ENCODE data around the gene COL6A3. TPM values are rescaled to one million over a fixed set of nuclear protein-coding genes. Genes with fewer than 3 reads are reported as not detected.

COL6A3 gene
- total RNA-seq, 1 experiment from 2014 or later = 1.2 TPM

- no peaks in the 10 kb centered on the region for H4K20me1 ChIP-seq (ENCODE audit: insufficient read depth)
- H3K9me2 ChIP-seq (ENCODE audit: insufficient read depth) = no peaks in the 10 kb centered on the region
- peaks cover 14% of the 10 kb centered on the region; the same call in 1 of the 2 replicates for H3K27me3 ChIP-seq (ENCODE audit: insufficient read depth, low read length)
- no peak overlapping the region for H3K4me2 ChIP-seq (ENCODE audit: low read length)
- CTCF ChIA-PET = no interaction called here
- H3K79me2 ChIP-seq (ENCODE audit: insufficient read depth, low read length) = no peaks in the 10 kb centered on the region
- no TSS peak for BruUV-seq (replicated peaks)
- TF ChIP-seq CBX3 (IDR thresholded peaks at IDR 0.05; ENCODE audit: low read depth) = no peak
- TF ChIP-seq ELF1 (IDR thresholded peaks at IDR 0.05; ENCODE audit: borderline replicate concordance, low read depth) = no peak
- TF ChIP-seq FOSL1 (IDR thresholded peaks at IDR 0.05; ENCODE audit: low read depth) = no peak
- no peak for TF ChIP-seq MAX (IDR thresholded peaks at IDR 0.05)
- no peak for TF ChIP-seq ATF3 (IDR thresholded peaks at IDR 0.05)
- H2AFZ ChIP-seq (ENCODE audit: low read depth, low read length, poor library complexity, severe bottlenecking) = no peak overlapping the region
- H3K36me3 ChIP-seq (ENCODE audit: control insufficient read depth in 1 of 2, insufficient read depth in 2 of 2, low read length in 2 of 2) = no peaks in the 10 kb centered on the region
- POLR2A ChIA-PET = no interaction called here
- no peak for ATAC-seq
- no peak overlapping the region for H3K9ac ChIP-seq (ENCODE audit: low read length)
- H3K4me1 ChIP-seq (ENCODE audit: control insufficient read depth in 1 of 2, insufficient read depth in 2 of 2, low read length in 2 of 2) = no peaks in the 10 kb centered on the region
- no peak overlapping the region for H3K4me3 ChIP-seq (replicated peaks in 1 of 2; ENCODE audit: low read depth in 1 of 2, low read length in 2 of 2)
- RAD21 ChIA-PET (ENCODE audit: low non-redundant PET in 1 of 2, low total read pairs in 2 of 2, uncharacterized antibody in 2 of 2, unreplicated experiment in 2 of 2) = no interaction called here
- intact Hi-C loops (cut with micrococcal nuclease) = no loop called here
- no peaks in the 10 kb centered on the region for H3K9me3 ChIP-seq (ENCODE audit: control insufficient read depth in 1 of 2, insufficient read depth in 1 of 2, low read depth in 1 of 2, low read length in 2 of 2)
- DNase-seq (ENCODE audit: low read depth, low spot score) = no peak
- H3K27ac ChIP-seq (ENCODE audit: low read depth, low read length) = no peak overlapping the region
Observed at GRCh38 chr2:237330541-237330940, 83.4 kb downstream of the COL6A3 start.

GRCh38 chr2:237327175-237327950, 86.6 kb downstream of the COL6A3 start:
- CTCF ChIA-PET = no interaction called here
- ATAC-seq (no peak), DNase-seq (ENCODE audit: low read depth, low spot score) (no peak)
- H3K36me3 ChIP-seq (ENCODE audit: control insufficient read depth in 1 of 2, insufficient read depth in 2 of 2, low read length in 2 of 2) = no peaks in the 10 kb centered on the region
- H3K4me2 ChIP-seq (ENCODE audit: low read length) = no peak overlapping the region
- peaks cover 14% of the 10 kb centered on the region; the same call in 1 of the 2 replicates for H3K27me3 ChIP-seq (ENCODE audit: insufficient read depth, low read length)
- H2AFZ ChIP-seq (ENCODE audit: low read depth, low read length, poor library complexity, severe bottlenecking) = no peak overlapping the region
- H3K27ac ChIP-seq (ENCODE audit: low read depth, low read length) = no peak overlapping the region
- POLR2A ChIA-PET = interaction anchor here (0.5 kb wide), 1 partner anchor 246 kb away, joined by 3 read pairs; no protein-coding TSS in a partner anchor
- BruUV-seq (replicated peaks) = no TSS peak
- intact Hi-C loops (cut with micrococcal nuclease) = no loop called here
- RAD21 ChIA-PET (ENCODE audit: low non-redundant PET in 1 of 2, low total read pairs in 2 of 2, uncharacterized antibody in 2 of 2, unreplicated experiment in 2 of 2) = no interaction called here
- H4K20me1 ChIP-seq (ENCODE audit: insufficient read depth) = no peaks in the 10 kb centered on the region
- no peaks in the 10 kb centered on the region for H3K9me2 ChIP-seq (ENCODE audit: insufficient read depth)
- H3K9ac ChIP-seq (ENCODE audit: low read length) = no peak overlapping the region
- H3K4me3 ChIP-seq (replicated peaks in 1 of 2; ENCODE audit: low read depth in 1 of 2, low read length in 2 of 2) = no peak overlapping the region
- H3K4me1 ChIP-seq (ENCODE audit: control insufficient read depth in 1 of 2, insufficient read depth in 2 of 2, low read length in 2 of 2) = no peaks in the 10 kb centered on the region
- TF ChIP-seq TCF7L2 (IDR thresholded peaks at IDR 0.05; ENCODE audit: borderline replicate concordance, extremely low read depth, insufficient read depth, insufficient read length) (no peak), CEBPB (IDR thresholded peaks at IDR 0.05; ENCODE audit: low read depth) (no peak), ZFX (IDR thresholded peaks at IDR 0.05) (no peak), SP1 (IDR thresholded peaks at IDR 0.05; ENCODE audit: low read depth) (no peak), POLR2A (IDR thresholded peaks at IDR 0.05; ENCODE audit: borderline replicate concordance, extremely low read depth, insufficient read depth, insufficient read length) (no peak), YY1 (IDR thresholded peaks at IDR 0.05; ENCODE audit: extremely low read depth, insufficient replicate concordance, low read depth, low read length) (no peak), MAX (IDR thresholded peaks at IDR 0.05) (no peak), CTCF (IDR thresholded peaks at IDR 0.05 in 2 of 3, conservative IDR thresholded peaks at IDR 0.05 in 1 of 3; ENCODE audit: borderline replicate concordance in 1 of 3, insufficient read depth in 1 of 3, low read depth in 2 of 3, low read length in 2 of 3) (no peak)
- H3K79me2 ChIP-seq (ENCODE audit: insufficient read depth, low read length) = no peaks in the 10 kb centered on the region
- no peaks in the 10 kb centered on the region for H3K9me3 ChIP-seq (ENCODE audit: control insufficient read depth in 1 of 2, insufficient read depth in 1 of 2, low read depth in 1 of 2, low read length in 2 of 2)
